NCI-H2196 (cell line): ENCODE data around the gene FAM163B.

Source experiments
- DNase-seq: peaks from one replicate; lab custom pipeline; 2025; ENCODE audit not compliant: unreplicated experiment; lab: John Stamatoyannopoulos, UW

Gene FAM163B

DNA sequence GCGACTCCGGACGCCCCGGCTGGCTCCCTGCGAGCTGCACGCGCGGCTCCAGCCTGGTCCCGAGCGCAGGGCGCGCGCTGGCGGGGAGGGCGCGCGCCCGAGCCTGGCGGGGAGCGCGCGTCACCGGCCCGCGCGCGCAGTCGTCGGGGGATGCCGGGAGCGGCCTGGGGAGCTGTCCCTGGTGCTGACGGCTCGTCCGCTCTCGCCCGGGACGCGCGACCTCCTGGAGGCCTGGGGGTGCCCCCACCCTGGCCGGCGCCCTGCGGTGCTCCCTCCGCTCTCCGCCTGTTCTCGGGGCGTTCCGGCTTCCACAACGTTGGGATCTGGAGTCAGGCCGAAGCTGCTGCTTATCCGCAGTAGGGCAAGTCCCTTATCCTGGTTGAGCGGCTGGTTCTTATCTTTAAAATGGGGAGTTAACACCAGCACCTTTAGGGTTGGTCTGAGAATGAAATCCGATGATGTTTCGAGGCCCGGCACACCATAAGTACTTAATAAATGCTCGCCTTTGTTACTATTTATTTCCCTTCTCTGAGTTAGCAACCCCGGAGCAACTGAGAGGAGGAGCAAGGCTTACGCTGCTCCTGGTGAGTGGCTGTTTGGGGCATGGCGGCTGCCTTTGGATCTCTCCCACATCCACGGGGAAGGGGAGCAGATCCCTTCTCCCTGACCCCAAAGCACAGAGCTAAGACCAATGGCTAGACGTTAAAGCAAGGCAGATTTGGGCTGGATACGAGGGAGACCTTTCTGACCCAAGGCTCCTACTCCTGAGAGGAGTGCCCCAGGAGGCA lies at the start of gene FAM163B:
Gene FAM163B (minus strand): TSS at position 79 of the 788 bp plus-strand sequence. CDS start 29,166 bp downstream, outside the sequence.
- peak; percentile 74 for DNase-seq

DNA sequence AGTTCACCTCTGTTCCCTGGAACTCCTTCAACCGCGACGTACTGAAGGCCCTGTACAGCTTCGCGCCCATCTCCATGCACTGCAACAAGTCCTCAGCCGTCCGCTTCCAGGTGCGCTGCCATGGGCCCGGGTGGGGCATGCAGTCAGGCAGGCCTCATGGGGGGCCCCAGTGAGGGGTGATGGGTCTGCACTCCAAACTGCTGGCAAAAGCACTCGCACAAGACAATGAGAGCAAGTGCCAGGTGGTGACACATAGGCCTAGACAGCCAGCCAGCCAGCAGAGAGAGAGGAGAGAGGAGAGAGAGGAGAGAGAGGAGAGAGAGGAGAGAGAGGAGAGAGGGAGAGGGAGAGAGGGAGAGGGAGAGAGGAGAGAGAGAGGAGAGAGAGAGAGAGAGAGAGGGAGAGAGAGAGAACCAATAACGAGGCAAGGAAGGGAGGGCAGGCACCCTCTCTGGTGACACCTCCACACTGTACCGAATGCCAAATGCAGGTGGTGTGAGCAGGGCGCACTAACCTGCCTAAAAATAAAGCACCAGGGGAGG lies 48.0 kb upstream of the FAM163B start:
- peak; percentile 83 for DNase-seq

DNA sequence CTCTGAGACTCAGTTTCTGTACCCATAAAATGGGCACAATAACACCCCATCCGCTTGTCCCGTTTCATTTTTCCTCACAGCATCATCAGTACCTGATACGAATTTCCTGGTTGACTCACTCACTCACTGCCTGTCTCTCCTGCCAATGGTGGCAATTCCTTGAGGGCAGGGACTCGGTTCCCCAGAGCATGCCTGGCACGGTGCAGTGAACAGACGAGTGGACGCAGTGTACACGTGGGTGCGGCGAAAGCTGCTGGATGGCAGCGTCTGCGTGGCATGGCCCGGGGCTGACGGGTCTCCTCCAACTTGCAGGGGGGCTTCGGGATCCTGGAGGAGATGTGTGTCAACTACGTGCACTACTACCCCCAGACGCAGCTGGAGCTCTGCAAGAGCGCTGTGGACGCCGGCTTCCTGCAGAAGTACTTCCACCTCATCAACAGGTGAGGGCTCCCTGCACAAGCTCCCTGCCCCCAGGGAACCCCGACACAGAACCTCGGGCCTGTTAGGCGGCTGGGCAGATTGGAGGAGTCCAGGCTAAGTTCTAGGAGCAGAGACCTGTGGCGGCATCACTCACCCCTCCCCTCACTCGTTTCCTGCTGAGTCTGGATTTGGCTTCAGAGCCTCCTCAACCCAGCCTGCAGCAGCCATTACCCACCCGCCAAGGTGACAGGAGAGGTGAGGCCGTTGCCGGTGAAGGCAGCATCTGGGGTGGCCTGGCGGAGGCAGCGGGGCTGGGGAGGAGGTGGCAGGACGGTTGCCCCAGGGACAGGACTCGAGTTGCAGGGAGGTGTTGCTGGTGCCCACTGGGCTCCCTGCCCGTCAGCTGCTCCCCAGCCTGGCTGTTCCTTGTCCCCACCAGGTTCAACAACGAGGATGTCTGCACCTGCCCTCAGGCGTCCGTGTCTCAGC lies 47.3 kb upstream of the FAM163B start:
- DNase-seq: peak; percentile 43

DNA sequence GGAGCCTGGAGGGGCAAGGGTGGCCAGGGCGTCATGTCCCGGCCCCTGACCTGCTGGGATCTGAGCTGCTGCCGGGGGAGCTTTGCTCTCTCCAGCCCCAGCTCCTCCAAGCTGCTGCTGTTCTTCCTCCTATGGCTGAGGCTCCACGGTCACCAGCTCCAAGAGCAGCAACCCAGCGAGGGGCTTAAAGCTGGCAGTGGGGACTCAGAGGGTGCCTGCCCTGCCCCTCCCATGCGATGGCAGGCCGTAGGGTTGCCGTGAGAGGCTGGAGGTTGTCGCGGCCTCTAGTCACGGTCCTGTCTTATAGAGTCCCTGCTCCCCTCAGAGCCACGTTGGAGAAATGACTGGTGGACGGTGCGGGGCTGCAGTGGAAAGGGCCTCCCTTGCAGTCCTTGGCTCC lies 46.5 kb upstream of the FAM163B start:
- DNase-seq: no peak

DNA sequence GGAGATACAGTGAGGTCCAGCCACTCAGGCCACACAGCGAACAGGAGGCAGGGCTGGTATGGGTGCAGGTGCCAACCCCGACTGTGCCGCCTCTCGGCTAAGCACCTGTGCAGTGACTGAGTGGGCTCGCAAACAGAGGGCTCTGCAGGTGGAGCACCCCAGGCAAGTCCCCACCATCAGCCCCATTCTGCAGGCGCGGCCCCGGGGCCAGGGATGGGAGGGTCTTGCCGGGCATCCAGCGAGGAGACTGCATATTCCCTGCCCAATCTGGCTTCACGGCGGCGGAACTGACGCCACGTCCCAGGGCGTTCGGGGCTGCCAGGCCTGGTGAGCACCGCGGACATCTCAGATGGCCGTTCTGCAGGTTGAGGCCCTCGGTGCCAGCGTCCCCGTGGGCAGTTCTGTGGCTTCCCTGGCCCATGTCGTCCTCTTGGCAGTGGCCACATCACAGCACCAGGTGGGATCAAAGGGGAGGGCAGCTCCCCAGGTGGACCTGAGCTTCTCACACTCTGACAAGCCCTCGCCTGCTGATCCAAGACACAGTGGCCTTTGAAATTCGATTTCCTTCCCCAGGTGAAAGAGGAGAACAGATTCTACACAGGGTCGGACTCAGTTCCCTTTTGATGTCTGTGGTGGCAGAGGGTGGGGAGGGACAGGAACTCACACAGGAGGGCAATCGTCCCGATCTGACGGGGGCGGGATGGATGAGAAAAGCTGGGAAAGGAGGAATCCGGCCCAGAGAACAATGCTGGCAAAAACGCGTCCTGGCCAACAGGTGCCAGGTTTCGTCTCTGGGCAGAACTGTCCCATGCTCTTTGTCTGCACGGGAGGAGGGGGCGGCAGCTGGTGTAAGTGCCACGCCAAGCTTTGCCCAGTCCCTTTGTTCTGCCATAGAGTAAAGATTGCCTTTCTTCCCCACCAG lies 45.8 kb upstream of the FAM163B start:
- peak; percentile 24 for DNase-seq

DNA sequence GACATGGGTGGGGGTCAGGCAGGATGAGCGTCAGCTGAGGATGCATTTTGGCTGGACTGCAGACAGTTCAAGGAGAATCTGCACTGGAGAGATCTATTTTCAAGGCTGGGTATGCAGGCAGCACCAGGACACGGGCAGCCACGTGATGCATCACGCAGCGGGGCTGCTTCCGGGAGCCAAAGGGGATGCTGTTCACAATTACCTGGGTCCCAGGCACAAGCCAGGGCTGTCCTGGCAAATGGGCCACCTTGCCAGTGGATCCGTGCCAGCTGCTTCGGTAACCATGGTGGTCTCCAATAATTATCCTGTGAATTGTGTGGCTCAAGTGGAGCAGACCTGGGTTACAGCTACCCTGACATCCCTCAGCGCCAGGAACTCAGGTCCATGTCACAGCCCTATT lies 44.4 kb upstream of the FAM163B start:
- DNase-seq: no peak

DNA sequence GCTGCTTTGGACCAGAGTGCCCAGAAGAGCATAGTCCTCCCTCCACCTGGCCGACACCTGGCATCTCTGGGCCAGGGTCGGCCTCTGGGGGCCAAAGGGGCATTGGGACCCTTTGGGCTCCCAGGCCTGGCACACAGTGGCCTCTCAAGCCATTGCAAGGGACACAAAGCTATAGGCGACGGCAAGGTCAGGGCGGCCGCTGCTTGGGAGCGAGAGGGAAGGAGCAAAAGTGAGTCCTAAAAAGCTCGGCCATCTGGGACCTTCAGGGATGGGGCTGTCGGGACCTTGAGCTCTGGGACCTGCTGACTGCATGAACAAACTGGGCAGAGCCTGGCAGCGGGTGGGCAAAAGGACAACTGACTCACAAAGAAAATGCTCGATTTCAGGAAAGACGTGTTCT lies 40.8 kb upstream of the FAM163B start:
- DNase-seq: no peak

DNA sequence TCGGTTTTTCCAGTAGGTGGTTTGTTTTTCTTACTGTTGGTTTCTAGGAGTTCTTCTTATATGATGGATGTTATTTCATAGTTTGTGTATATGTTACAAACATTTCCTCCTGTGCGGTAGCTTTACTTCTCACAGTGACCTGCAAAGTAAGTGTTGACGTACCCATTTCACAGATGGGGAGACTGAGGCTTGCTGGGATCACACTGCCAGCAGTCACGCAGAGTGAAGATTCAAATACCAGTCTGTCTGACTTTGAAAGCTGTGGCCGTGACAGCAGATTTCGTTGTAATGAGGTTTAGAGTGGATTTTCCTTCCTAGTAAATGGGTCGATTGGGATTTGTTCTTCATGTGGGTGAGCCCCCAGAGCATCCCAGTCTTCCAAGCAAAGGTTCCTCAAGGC lies 40.0 kb upstream of the FAM163B start:
- no peak for DNase-seq

DNA sequence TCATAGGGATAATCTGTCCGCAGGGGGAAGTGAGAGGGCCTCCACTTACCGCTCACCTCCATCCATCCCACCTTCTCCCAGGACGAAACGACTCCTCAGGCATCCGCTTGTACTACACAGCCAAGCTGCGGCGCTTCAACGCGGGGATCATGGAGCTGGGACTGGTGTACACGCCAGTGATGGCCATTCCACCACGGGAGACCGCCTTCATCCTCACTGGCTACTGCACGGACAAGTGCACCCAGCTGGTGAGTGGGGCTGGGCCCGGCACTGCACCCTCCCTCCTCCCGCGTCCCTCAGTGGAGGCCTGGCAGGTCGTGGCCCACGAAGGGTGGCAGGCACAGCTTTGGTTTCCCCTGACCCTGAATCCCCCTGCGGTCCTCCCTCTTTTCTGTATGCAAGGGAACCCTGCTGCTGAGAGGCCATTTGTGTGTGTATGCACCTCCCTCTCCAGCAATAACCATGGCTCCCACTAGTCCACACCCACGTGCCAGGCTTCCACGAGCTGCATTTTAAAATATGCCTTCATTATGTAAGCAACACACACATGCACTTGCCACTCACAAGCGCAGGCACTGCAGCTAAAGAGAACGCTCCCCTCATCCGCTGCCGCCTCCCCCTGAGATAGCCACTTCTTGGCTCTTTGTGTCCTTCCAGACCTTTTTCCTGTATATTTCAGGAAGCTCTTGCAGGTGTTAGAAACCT lies 38.7 kb upstream of the FAM163B start:
- DNase-seq: no peak

DNA sequence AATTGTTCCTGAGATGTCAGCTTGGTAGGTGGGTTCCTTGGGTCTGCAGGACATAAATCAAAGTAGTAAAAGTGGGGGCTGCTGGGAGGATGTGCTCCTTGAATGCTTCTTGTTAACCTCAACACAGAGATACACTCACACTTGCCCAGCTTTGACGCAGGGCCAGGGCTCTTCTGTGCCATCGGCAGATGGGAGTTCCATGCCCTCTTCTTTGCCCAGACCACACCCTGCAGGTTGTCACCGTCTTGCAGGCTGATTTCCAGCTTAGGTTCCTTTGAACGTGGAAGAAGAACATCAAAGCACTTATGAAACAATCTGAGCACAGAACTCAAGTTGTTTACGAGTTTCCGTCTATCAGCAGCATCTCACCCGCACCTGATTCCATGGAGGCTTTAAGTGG lies 38.0 kb upstream of the FAM163B start:
- no peak for DNase-seq

DNA sequence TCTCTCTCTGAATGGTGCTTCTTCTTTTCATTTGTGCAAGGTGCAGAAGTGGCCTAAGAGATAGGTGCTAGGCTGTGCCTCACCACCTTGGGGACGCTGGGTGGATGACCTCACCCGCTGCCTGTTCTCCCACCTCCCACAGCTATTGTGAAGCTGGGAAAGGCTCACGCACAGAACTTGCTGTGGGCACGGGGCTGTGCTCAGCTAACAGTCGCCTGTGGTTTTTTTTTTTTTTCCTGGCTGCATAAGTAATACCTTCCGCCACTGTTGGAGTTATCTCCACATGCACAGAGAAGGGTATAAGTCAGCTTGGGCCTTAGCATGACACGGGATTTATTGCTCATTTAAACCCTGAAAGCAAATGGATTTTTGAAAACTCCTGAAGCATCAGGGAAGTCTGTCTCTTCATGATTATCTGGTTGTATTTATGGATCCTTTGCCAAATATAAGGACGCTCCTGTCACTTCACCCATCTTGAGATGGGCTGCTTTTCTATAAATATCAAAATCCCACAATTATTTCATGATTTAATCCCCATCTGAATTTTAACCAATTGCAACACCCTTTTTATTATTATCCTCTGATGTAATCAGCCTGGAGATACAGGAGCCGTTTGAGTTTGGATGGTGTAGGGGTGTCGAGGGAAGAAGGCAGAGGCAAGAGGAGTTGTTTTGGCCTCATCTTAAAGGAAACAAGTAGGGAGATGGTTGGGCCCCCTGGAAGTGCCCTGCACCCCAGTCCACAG lies 36.0 kb upstream of the FAM163B start:
- DNase-seq: no peak

DNA sequence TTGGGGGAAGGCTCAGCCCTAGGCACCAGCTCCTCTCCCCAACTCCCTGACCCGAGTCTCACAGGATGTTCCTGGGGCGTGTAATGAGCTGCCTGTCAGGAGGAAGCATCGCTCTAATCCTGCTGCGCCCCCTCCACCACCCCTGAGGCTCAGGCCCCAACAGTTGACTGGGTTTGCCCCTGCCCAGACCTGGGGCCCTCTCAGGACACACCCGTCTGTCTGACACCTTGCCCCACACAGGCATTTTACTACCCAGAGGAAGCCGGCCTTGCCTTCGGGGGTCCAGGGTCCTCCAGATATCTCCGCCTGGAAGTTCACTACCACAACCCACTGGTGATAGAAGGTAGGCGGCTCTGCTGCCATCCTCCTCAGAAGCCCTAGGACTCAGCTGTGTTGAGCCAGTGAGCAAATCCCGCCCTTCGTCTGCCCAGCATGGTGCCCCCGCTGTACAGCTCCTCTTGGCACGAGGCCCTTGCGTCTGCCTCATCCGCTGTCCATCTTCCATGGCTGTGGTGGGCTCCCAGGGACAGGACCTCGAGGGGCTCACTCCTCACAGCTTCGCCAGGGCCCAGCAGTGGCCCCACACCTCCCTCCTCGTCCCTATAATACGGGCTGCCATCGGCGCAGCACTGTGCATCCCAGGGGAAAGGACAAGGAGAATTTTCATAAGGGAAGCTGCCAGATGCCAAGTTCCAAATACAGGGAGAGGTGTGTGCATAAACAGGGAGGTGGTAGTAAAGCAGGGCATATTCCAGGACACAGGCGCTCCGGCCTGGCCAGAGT lies 35.0 kb upstream of the FAM163B start:
- DNase-seq: no peak

DNA sequence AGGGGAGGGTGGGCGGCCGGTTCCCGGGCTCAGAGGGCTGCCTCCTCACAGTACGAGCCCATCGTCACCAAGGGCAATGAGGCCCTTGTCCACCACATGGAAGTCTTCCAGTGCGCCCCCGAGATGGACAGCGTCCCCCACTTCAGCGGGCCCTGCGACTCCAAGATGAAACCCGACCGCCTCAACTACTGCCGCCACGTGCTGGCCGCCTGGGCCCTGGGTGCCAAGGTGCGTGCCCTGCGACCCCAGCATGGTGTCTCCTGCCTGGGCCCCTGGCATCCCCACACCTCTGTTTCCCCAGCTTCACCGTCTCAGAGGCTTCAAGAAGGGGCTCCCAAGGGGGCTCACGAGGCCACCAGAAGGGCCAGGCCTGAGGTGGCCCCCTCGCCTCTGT lies 34.2 kb upstream of the FAM163B start:
- DNase-seq: no peak

DNA sequence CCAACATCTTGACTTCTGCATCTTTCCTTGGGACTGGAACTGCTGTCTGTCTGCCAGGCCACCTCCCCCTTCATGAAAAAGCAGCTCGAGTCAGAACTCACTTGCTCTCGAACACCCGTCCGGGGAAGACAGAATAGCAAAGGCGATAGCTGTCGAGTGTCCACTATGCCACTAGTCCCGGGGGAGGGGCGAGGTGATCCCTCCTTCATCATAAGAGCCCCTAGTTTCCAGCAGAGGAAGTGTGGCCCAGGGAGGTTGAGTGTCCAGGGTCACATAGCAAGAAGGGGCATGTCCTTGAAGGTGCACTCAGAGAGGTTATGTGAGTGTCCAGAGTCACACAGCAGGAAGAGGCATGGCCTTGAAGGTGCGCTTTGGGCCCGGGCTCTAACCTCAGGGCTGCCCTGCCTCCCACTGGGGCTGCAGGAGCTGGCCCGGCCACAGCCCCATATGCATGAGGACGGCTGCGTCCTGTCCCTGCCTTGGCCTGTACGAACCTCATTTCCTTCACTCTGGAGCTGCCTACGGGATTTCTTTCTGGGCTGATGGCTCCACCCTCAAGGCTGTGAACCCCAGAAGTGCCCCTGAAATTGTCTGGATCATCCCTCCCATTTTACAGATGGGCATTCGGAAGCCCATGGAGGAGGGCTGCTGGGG lies 33.6 kb upstream of the FAM163B start:
- no peak for DNase-seq

DNA sequence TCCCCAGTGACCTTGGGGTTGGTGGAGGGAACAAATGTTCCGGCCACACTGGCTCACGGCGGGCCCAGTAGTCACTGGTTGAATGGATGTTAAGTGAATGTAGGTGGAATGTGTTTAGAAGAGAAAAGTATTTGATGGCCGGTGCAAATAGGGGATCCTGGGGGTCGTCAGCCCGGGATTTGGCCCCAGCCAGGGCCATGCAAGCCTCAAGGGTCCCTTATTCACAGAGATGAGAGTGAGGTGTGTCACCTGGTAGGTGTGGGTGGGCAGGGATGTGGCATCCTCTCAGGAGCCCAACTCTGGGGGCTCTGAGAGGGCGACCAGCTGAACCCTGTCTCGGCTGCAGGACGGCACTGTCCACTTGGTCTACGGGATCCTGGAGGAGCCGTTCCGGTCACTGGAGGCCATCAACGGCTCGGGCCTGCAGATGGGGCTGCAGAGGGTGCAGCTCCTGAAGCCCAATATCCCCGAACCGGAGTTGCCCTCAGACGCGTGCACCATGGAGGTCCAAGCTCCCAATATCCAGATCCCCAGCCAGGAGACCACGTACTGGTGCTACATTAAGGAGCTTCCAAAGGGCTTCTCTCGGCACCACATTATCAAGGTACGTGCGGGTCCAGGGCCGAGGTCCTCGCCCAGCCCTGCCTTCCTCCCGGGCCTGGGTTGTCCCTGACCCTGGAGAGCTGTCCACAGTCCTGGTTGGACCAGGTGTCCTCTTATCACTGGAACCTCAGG lies 32.8 kb upstream of the FAM163B start:
- no peak for DNase-seq

DNA sequence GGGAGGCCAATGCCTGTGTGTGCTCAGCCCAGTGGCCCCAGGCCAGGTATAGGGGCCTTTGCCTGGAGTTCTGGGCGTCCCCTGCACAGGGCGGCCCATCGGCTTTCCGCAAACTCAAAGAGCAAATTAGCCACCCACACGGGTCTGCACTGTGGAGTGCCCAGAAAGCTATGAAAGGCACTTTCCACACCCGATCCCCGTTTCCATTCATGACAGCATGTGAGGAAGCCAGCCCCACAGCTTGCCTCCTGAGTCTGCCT lies 32.1 kb upstream of the FAM163B start:
- DNase-seq: no peak

DNA sequence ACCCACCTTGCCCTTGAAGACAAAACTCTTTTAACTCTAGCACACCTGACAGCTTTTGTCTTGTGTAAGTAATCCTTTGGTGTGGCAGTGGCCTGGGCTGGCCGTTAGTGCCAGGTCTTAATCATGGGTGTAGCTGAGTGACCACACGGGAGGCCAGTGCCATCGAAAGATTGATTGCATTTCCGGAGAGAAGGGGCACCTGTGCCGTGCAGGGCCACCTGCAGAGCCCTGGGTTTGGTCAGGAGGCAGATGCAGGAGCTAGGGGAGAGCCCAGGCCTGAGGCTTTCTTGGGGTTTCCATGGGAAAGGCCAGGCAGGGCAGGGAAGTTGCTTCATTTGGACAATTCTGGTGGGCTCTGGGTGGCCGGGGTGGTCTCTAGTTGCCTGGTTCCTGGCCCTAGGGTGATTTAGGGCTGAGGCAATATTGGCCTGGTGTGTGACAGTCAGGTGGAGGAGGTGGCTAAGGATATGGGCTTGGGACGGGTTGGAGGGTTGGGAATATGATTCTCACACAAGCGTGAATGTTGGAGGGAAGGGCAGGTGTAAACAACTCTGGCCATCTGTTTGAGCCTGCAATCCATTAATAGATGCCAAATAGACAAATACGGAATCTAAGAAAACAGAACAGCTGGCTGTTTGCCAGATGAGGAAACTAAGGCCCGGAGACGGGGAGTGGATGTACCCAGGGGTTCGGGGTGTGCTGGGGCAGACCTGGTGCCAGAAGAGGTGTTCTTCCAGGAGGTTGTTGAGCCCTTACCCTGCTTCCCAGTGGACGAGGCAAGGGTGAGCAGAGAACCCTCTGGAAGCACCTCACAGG lies 31.6 kb upstream of the FAM163B start:
- no peak for DNase-seq
